ENCODE measurements around the gene CTRB1.
"Not testable (repeated sequence)": the region's sequence is repeated elsewhere in the genome, so short reads cannot be mapped to it uniquely, and the experiment has no call there.

Gene CTRB1

GRCh38 chr16:75271441-75272096 is 52.8 kb downstream of the CTRB1 start:
- H3K27ac ChIP-seq, result no peak overlapping the region

GRCh38 chr16:75272097-75272551 is 53.3 kb downstream of the CTRB1 start:
- TF ChIP-seq, protein P1, sequence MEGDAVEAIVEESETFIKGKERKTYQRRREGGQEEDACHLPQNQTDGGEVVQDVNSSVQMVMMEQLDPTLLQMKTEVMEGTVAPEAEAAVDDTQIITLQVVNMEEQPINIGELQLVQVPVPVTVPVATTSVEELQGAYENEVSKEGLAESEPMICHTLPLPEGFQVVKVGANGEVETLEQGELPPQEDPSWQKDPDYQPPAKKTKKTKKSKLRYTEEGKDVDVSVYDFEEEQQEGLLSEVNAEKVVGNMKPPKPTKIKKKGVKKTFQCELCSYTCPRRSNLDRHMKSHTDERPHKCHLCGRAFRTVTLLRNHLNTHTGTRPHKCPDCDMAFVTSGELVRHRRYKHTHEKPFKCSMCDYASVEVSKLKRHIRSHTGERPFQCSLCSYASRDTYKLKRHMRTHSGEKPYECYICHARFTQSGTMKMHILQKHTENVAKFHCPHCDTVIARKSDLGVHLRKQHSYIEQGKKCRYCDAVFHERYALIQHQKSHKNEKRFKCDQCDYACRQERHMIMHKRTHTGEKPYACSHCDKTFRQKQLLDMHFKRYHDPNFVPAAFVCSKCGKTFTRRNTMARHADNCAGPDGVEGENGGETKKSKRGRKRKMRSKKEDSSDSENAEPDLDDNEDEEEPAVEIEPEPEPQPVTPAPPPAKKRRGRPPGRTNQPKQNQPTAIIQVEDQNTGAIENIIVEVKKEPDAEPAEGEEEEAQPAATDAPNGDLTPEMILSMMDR (IDR thresholded peaks at IDR 0.05), result no peak
- no peak for TF ChIP-seq ZFX (IDR thresholded peaks at IDR 0.05; ENCODE audit: borderline replicate concordance)
- H3K27ac ChIP-seq, result no peak overlapping the region

More at GRCh38 chr16:75271441-75272096, 52.8 kb downstream of the CTRB1 start:
- TF ChIP-seq ZFX (IDR thresholded peaks at IDR 0.05; ENCODE audit: borderline replicate concordance), result no peak
- TF ChIP-seq, protein P1 (IDR thresholded peaks at IDR 0.05), result no peak

GRCh38 chr16:75272629-75273028 is 53.8 kb downstream of the CTRB1 start:
- not testable (repeated sequence) for H3K27ac ChIP-seq

DNA sequence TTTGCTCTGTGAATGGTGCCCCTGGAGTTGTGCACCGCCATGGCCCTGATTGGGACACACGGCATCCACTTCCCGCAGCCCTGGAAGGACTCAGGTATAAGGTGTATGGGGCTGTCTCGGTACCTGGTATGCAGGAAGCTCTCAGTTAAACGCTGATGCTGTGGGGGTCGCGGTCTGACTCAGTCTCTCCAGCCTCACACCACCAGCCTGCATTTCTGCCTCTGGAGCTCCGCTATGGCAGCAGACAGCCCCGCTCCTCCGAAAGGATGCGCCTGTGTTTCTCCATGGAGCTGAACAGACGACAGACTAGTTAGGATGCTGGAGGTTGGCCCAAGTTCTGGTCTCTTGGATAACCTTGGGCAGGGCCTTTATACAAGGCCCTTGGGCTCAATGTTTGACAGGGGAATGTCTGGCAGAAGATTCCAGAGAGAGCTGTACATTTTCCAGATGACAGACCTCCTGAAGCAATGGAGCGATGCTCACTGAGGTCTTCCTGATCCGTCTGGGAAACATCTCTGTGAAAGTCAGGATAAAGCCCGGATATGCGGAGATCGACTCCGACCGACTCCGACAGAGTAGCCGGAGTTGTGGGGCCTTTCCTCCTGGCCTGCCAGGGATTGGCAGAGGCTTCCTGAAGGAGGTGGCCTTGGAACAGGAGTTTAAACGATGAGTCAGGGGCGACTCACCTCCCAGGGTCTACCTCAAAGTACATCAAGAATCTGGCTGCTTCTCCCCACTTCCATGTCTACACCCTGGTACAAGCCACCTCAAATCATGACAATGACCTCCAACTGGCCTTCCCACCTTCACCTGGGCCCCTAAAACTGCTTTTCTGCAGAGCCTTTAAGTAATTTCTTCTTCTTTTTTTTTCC is 54.5 kb downstream of the CTRB1 start:
- no peak overlapping the region for H3K27ac ChIP-seq
- TF ChIP-seq, protein P1 (IDR thresholded peaks at IDR 0.05), result no peak
- no peak for TF ChIP-seq ZFX (IDR thresholded peaks at IDR 0.05; ENCODE audit: borderline replicate concordance)
